ENCODE results near the gene DHRSX.
"Not testable (repeated sequence)": the region's sequence is repeated elsewhere in the genome, so short reads cannot be mapped to it uniquely, and the experiment has no call there.

Gene DHRSX

GRCh38 chrX:2519638-2520037 is 18.9 kb upstream of the DHRSX start:
- not testable (repeated sequence) for DNase-seq

GRCh38 chrX:2517055-2517454 is 16.3 kb upstream of the DHRSX start:
- no peak for DNase-seq

DNA sequence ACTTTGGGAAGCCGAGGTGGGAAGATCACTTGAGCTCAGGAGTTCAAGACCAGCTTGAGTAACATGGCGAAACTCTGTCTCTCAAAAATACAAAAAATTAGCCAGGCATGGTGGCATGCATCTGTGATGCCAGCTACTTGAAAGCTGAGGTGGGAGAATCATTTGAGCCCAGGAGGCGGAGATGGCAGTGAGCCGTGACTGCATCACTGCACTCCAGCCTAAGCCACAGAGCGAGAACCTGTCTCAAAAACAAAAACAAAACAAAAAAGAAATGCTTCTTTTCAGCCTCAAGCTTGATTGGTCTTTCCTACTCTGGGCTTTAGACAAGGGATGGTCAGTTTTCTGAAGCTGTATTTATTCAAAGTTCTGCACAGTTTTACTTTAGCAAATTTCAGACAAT is 15.8 kb upstream of the DHRSX start:
- DNase-seq = no peak

DNA sequence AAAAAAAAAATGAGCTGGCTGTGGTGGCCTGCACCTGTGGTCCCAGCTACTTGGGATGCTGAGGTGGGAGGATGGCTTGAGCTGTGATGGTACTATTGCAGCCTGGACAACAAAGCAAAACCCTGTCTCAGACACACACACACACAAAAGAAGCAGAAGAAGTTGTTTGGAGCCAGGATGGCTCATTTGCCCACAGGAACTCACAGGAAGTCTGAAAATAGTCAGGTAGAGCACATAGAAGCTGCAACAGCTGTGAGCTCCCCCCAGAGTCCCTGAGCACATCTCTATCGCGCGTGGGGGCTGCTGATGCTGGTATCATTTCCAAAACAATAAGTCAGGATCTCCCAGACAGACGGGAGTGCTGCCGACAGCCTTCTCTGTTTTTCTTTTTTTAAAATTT is 13.4 kb upstream of the DHRSX start:
- DNase-seq = no peak

DNA sequence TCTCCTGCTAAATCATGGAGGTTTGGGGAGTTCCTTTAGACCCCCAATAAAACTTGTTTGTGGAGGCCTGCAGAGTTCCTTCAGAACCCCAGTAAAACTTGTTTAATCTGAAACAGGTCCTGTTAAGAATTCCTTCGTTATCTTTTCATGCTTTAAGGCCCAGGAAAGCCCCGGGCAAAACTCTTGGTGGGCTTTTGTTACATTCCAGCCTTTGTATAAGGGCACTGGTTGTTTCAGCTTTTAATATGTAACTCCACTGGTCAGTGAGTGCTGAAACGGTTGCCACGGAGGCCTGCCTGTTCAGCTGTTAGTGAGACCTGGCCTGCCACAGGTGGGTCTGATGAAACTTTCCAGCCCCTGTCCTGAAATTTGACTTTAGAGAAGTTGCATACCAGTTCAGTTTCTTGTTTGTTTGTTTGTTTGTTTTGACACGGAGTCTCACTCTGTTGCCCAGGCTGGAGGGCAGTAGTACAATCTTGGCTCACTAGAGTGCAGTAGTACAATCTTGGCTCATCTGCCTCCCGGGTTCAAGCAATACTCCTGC is 12.4 kb upstream of the DHRSX start:
- DNase-seq = no peak

DNA sequence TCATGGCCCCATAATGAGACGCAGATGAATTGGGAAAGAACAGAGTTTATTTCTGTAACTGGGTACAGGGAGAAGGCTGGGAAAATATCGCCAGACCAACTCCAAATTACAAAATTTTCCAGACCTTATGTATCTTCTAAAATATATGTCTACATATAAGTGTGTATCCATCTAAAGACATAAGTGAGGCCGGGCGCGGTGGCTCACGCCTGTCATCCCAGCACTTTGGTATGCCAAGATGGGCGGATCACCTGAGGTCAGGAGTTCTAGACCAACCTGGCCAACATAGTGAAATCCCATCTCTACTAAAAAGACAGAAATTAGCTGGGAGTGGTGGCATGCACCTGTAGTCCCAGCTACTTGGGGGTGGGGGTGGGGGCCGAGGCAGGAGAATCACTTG is 11.7 kb upstream of the DHRSX start:
- no peak for DNase-seq

GRCh38 chrX:2511326-2511725 is 10.6 kb upstream of the DHRSX start:
- DNase-seq = no peak

DNA sequence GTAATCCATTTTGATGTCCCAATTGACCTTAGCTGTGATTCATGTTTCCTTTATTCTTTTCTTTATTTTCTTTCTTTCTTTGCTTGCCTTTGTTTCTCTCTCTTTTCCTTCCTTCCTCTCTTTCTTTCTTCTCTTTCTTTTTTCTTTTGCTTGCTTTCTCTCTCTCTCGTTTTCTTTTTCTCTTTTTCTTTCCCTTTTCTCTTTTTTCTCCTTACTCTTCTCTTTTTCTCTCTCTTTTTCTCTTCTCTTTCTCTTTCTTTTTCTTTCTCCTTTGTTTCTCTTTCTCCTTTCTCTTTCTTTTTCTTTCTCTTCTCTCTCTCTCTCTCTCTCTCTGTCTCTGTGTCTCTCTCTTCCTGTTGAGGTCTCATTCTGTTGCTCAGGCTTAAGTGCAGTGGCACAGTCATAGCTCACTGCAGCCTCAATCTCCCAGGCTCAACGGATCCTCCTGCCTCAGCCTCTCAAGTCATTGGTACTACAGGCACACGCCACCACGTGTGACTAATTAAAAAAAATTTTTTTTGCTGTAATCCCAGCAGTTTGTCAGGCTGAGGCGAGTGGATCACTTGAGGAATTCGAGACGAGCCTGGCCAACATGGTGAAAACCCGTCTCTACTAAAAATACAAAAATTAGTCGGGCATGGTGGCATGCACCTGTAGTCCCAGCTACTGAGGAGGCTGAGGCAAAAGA is 8.0 kb upstream of the DHRSX start:
- no peak for DNase-seq

- no peak for DNase-seq
These were observed 7.3 kb upstream of the DHRSX start for GRCh38 chrX:2507904-2508627.

GRCh38 chrX:2507196-2507595 is 6.4 kb upstream of the DHRSX start:
- no peak for DNase-seq

DNA sequence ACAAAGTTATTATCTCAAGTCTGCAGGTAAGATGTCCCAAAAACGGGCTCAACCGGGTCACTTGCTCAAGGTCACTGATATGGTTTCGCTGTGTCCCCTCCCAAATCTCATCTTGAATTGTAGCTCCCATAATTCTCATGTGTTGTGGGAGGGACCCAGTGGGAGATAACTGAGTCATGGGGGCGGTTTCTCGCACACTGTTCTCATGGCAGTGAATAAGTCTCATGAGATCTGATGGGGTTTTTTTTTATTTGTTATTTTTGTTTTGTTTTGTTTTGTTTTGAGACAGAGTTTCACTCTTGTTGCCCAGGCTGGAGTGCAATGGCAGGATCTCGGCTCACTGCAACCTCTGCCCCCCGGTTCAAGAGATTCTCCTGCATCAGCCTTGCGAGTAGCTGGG is 4.6 kb upstream of the DHRSX start:
- DNase-seq = not testable (repeated sequence)

- DNase-seq = no peak
These were observed 4.0 kb upstream of the DHRSX start for GRCh38 chrX:2504706-2505332.

- no peak for DNase-seq
These were observed 3.1 kb upstream of the DHRSX start for GRCh38 chrX:2503591-2504500.

DNA sequence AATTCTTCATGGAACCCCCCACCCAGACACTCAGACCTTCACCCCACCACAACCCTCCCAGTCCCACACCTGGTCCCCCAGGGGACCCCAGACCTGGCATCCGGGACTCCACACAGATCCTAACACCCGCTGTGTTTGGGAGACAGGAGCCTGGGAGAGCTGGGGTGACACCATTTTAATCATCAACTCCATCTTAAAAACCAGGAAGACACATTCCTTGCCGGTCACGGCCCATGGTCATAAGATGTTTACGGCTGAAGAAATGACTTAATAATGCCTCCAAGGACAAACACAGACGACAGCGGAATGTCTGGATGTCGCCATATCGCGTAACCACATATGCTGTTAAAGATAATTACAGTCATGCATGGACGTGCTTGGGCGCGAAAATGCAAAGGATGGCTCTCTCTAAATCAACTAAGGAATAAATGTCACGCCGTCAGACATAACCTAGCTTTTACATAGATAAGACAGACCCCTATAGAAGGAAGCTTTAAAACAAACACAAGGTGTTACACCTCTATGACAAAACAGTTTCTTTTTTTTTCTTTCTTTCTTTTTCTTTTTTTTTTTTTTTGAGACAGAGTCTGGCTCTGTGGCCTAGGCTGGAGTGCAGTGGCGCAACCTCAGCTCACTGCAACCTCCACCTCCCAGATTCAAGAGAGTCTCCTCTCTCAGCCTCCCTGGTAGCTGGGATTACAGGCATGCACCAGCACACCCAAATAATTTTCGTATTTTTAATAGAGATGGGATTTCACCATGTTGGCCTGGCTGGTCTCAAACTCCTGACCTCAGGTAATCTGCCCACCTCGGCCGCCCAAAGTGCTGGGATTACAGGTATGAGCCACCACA is 2.1 kb upstream of the DHRSX start:
- DNase-seq = no peak

- DNase-seq = no peak
These were observed 1.4 kb upstream of the DHRSX start for GRCh38 chrX:2502120-2502667.

DNA sequence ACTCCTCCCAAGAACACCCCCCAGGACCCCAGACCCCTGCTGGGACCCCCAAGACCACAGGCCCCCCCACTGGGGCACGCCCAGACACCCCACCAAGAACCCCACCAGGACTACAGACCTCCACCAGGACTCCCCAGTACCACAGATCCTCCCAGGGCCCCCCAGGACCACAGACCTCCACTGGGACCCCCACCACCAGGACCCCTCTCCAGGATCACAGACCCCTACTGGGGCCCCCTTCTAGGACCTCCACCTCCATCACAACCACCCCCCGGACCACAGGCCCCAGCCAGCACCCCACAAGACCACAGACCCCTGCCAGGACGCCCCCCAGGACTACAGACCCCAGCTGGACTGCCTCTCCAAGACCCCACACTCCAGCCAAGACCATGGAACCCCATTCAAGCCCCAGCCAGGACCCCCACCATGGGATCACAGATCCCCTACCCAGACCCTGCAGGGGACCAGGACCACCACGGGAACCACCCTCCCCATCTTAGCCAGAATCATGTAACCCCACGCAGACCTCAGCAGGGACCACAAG is 855 bp upstream of the DHRSX start:
- DNase-seq = no peak

DNA sequence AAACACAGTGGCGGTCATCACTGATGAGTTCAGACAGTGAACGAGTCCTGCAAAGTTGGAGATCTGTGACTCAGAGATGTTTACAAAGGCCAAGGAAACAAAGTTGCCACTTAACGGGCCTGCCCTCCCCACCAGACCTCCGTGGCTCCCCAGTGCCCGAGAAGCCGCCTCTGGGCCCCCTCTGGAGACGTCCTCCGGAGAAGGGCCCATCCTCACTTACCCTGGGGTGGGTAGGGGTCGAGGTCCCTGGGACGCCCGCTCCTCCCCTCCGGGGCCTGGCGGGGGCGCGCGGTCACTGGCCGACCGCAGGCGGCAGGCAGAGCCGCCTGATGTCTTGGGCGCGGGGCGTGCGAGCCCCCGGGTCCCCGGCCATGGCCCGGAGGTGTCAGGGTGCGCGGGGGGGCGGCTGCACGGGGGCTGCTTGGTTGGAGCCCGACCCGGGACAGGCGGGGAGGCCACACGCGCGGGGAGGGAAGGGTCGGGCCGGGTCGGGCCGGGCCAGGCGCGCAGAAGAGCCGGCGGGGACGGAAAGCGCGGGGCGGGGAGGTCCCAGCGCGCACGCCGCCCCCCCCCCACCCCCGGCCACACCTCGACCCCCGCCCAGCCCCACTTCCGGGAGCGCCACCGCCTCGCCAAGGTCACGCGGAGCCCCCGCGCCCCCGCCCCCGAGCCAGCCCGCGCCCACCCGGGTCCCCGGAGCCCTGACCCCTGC is 529 bp downstream of the DHRSX start:
- no peak for DNase-seq

- no peak for DNase-seq
These were observed 1.3 kb downstream of the DHRSX start for GRCh38 chrX:2499507-2499906.

GRCh38 chrX:2498781-2499302 is 1.9 kb downstream of the DHRSX start:
- no peak for DNase-seq

Data from NCI-H187 treated with DMSO at 0.1 percent for 48 hours (cell line).